GM23248 (cell line): ENCODE measurements around the gene RAD50. TPM values are rescaled to one million over a fixed set of nuclear protein-coding genes. Genes with fewer than 3 reads are reported as not detected.

Source experiments
- DNase-seq: peaks from one replicate; pipeline ENCODE4 v3.0.0-alpha.2; 2015
- H2AFZ ChIP-seq: fragments of 200-600 bp; sonication (generic); 2 replicates; pipeline ENCODE4 v1.6.1; 2016; ENCODE audit warnings: antibody characterized with exemption
- H3F3A ChIP-seq: fragments of 200-600 bp; sonication (generic); 2 replicates; pipeline ENCODE4 v1.6.1; 2016; ENCODE audit warnings: mild to moderate bottlenecking, antibody characterized with exemption, mixed run types; ENCODE audit not compliant: insufficient read depth
- H3K27ac ChIP-seq: fragments of 200-600 bp; sonication (generic); 2 replicates; pipeline ENCODE4 v1.5.1; 2016; ENCODE audit warnings: mild to moderate bottlenecking
- H3K27me3 ChIP-seq: fragments of 200-600 bp; sonication (generic); replicated peaks from 2 replicates; pipeline ENCODE4 v1.6.1; 2016; ENCODE audit warnings: mild to moderate bottlenecking; ENCODE audit not compliant: insufficient read depth
- H3K36me3 ChIP-seq: fragments of 200-600 bp; sonication (generic); 2 replicates; pipeline ENCODE4 v1.6.1; 2016; ENCODE audit warnings: low read depth, mild to moderate bottlenecking
- H3K4me1 ChIP-seq: fragments of 200-600 bp; sonication (generic); 2 replicates; pipeline ENCODE4 v1.6.1; 2016; ENCODE audit warnings: mild to moderate bottlenecking; ENCODE audit not compliant: insufficient read depth
- H3K4me2 ChIP-seq: fragments of 200-600 bp; sonication (generic); one replicate; pipeline ENCODE4 v1.6.1; 2016; ENCODE audit warnings: mild to moderate bottlenecking; ENCODE audit not compliant: unreplicated experiment
- H3K4me3 ChIP-seq: fragments of 200-600 bp; sonication (generic); 2 replicates; pipeline ENCODE4 v1.5.1; 2016; ENCODE audit warnings: mild to moderate bottlenecking
- H3K79me2 ChIP-seq: fragments of 200-600 bp; sonication (generic); 2 replicates; pipeline ENCODE4 v1.6.1; 2016; ENCODE audit warnings: mild to moderate bottlenecking; ENCODE audit not compliant: insufficient read depth
- H3K9ac ChIP-seq: fragments of 200-600 bp; sonication (generic); 2 replicates; pipeline ENCODE4 v1.6.1; 2016; ENCODE audit warnings: mild to moderate bottlenecking
- H3K9me2 ChIP-seq: fragments of 200-600 bp; sonication (generic); 2 replicates; pipeline ENCODE4 v1.6.1; 2016; ENCODE audit warnings: mixed run types, mild to moderate bottlenecking, moderate library complexity; ENCODE audit not compliant: insufficient read depth
- H3K9me3 ChIP-seq: fragments of 200-600 bp; sonication (generic); one replicate; pipeline ENCODE4 v1.6.1; 2017; ENCODE audit warnings: low read depth
- H4K20me1 ChIP-seq: fragments of 200-600 bp; sonication (generic); 2 replicates; pipeline ENCODE4 v1.6.0; 2016; ENCODE audit not compliant: insufficient read depth
- EZH2 ChIP-seq: fragments of 200-600 bp; sonication (generic); IDR thresholded peaks from 2 replicates; pipeline ENCODE4 v1.6.1; 2018; ENCODE audit warnings: antibody characterized with exemption, mild to moderate bottlenecking; ENCODE audit not compliant: insufficient read depth, poor library complexity, severe bottlenecking
- EZH2phosphoT487 ChIP-seq: fragments of 200-600 bp; sonication (generic); IDR thresholded peaks from 2 replicates; pipeline ENCODE4 v1.6.1; 2018; ENCODE audit warnings: antibody characterized with exemption, moderate library complexity, mild to moderate bottlenecking, low read depth; ENCODE audit not compliant: insufficient read depth
- WGBS, 2 experiments: methylation state at CpG; one replicate each; pipeline ENCODE4 v1.1.6; 2015 to 2017; ENCODE audit warnings: low lambda C conversion rate in 2 of 2, low coverage in 1 of 2; ENCODE audit errors: missing lambda C conversion rate in 2 of 2; 5-methylcytosine and 5-hydroxymethylcytosine counted together
- in situ Hi-C: fragments of 300-500 bp; cut with MboI; formaldehyde crosslinking; loops from 2 replicates; pipeline ENCODE4 v1.15.0; 2020
- polyA plus RNA-seq: library from polyadenylated mRNA; unstranded; fragments of >200 nt; fragmentation: Nextera tagmentation; extraction: Ambion mirVana; gene quantifications from 2 replicates; pipeline ENCODE4 v1.2.1, GENCODE V29; 2016
- total RNA-seq: library from RNA; depleted of rRNA; stranded (reverse); fragments of >200 nt; shearing (Covaris generic); gene quantifications from 2 replicates; pipeline ENCODE4 v1.2.3, GENCODE V29; 2014

The RAD50 gene
- total and polyA plus RNA-seq, 2 experiments from 2014 or later = 17.7 to 44.0 TPM

DNA sequence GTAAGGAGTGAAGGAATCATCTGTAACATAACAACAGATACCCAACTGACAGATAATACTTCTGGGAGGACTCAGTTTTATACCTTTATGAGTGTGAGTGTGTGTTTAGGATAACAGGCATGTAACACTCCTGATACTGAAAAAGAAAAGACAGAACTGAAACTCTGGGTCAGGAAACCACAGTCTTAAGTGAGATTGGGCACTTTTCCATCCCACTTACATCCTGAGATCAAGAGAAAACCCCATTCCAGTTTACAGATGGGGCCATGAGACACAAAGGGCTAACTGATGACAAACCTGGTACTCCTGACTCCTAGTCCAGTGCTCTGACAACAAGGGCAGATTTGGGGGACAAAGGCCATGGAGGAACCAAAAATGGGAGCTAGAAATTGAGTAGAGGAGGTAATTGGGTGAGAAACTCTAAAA, 31.5 kb upstream of the RAD50 start:
- H3K4me2 ChIP-seq = no peak overlapping the region
- H3K27ac ChIP-seq = no peak overlapping the region
- no peak for DNase-seq
- H3K27me3 ChIP-seq = no peaks in the 10 kb centered on the region
- no peak overlapping the region for H2AFZ ChIP-seq
- no peak overlapping the region for H3K4me3 ChIP-seq
- no peaks in the 10 kb centered on the region for H3K36me3 ChIP-seq
- H3K9me3 ChIP-seq = no peaks in the 10 kb centered on the region
- no peaks in the 10 kb centered on the region for H3K79me2 ChIP-seq
- H3K4me1 ChIP-seq = no peaks in the 10 kb centered on the region
- H4K20me1 ChIP-seq = no peaks in the 10 kb centered on the region
- no peak overlapping the region for H3K9ac ChIP-seq
- in situ Hi-C loops = no loop called here
- no peaks in the 10 kb centered on the region for H3F3A ChIP-seq
- H3K9me2 ChIP-seq = no peaks in the 10 kb centered on the region
- TF ChIP-seq EZH2 (no peak), EZH2phosphoT487 (no peak)

GRCh38 chr5:132526290-132526973, 30.3 kb upstream of the RAD50 start:
- Histone ChIP-seq H3K4me1 (no peaks in the 10 kb centered on the region), H3K9me3 (no peaks in the 10 kb centered on the region), H3F3A (no peaks in the 10 kb centered on the region), H3K79me2 (no peaks in the 10 kb centered on the region), H2AFZ (0 out of 2 replicates have a peak overlapping the region, but pooled peaks have one; percentile 50), H3K36me3 (no peaks in the 10 kb centered on the region), H3K4me2 (peak overlapping the region; percentile 59), H3K9ac (no peak overlapping the region), H3K27ac (no peak overlapping the region), H3K4me3 (peak overlapping the region; percentile 51), H4K20me1 (no peaks in the 10 kb centered on the region), H3K27me3 (no peaks in the 10 kb centered on the region), H3K9me2 (no peaks in the 10 kb centered on the region)
- DNase-seq = peak; percentile 66
- TF ChIP-seq EZH2phosphoT487 (no peak), EZH2 (no peak)
- WGBS, 2 experiments = 39 to 46% methylated on average over 11 of the region's 11 CpGs
- in situ Hi-C loops = no loop called here

GRCh38 chr5:132526974-132527564, 29.7 kb upstream of the RAD50 start:
- Histone ChIP-seq H3K36me3 (no peaks in the 10 kb centered on the region), H3K4me1 (no peaks in the 10 kb centered on the region), H3K27me3 (0 out of 2 replicates have a peak, but pooled peaks cover 6% of the 10 kb centered on the region), H3K4me3 (peak overlapping the region; percentile 51; the same call in 1 of the 2 replicates), H3K79me2 (no peaks in the 10 kb centered on the region), H3K9me3 (no peaks in the 10 kb centered on the region), H4K20me1 (no peaks in the 10 kb centered on the region), H3K9me2 (no peaks in the 10 kb centered on the region), H3K27ac (no peak overlapping the region), H3K9ac (no peak overlapping the region), H3F3A (no peaks in the 10 kb centered on the region), H2AFZ (no peak overlapping the region), H3K4me2 (no peak overlapping the region)
- peak; percentile 59 for DNase-seq
- in situ Hi-C loops = no loop called here
- TF ChIP-seq EZH2 = no peak
- no peak for TF ChIP-seq EZH2phosphoT487
- WGBS, 2 experiments = 58 to 62% methylated on average over 8 of the region's 8 CpGs

DNA sequence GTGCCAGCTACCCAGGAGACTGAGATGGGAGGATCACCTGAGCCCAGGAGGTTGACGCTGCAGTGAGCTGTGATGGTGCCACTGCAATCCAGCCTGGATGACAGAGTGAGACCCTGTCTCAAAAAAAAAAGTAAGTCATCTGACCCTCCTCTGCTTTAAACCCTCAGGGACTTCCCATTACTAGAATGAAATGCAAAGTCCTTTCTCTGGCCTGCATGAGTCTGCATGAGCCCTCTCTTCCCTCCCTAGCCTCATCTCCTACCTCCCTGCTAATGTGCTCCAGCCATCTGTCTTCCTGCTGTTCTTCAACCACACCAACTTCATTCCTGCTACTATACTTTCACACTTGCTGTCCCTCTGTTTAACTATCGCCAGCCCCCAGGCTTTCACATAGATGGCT, 28.8 kb upstream of the RAD50 start:
- Histone ChIP-seq H3K4me2 (no peak overlapping the region), H3K4me3 (no peak overlapping the region), H2AFZ (no peak overlapping the region), H4K20me1 (no peaks in the 10 kb centered on the region), H3K9me2 (no peaks in the 10 kb centered on the region), H3K27me3 (peaks cover 6% of the 10 kb centered on the region; the same call in 1 of the 2 replicates), H3K36me3 (no peaks in the 10 kb centered on the region), H3F3A (no peaks in the 10 kb centered on the region), H3K79me2 (no peaks in the 10 kb centered on the region), H3K27ac (no peak overlapping the region), H3K9me3 (no peaks in the 10 kb centered on the region), H3K9ac (no peak overlapping the region), H3K4me1 (no peaks in the 10 kb centered on the region)
- in situ Hi-C loops = no loop called here
- TF ChIP-seq EZH2phosphoT487 (no peak), EZH2 (no peak)
- WGBS, 2 experiments = 70 to 77% methylated on average over 2 of the region's 2 CpGs
- no peak for DNase-seq
